Heart left ventricle (tissue), 16 donors: ENCODE measurements around the gene RBM38. TPM values are rescaled to one million over a fixed set of nuclear protein-coding genes. Genes with fewer than 3 reads are reported as not detected.
A peak's percentile ranks its signal among the peaks of the same experiment; 100 is the strongest.

Source experiments
- ATAC-seq, 4 donors: fragments of 200-7000 bp; cut with Tn5 transposase; one replicate each; pipeline ENCODE4 v1.9.1; 2020 to 2022; ENCODE audit warnings: moderate library complexity in 4 of 4, mild to moderate bottlenecking in 3 of 4, moderate number of reproducible peaks in 1 of 4
- DNase-seq, 5 donors: peaks; one replicate each; pipeline ENCODE4 v3.0.0-alpha.2; 2020
- H3K27ac ChIP-seq, 12 donors: fragments of 200-600 bp; sonication (generic) in 4 of 12; one replicate each; pipeline versions ENCODE4 v1.5.0 to v1.8.0; 2016 to 2022; ENCODE audit warnings: mild to moderate bottlenecking in 2 of 12
- H3K27me3 ChIP-seq, 9 donors: fragments of 200-600 bp; sonication (generic) in 2 of 9; one replicate each; pipeline versions ENCODE4 v1.5.1 to v1.8.0; 2016 to 2022; ENCODE audit warnings: mild to moderate bottlenecking in 3 of 9
- H3K36me3 ChIP-seq, 9 donors: fragments of 200-600 bp; sonication (generic) in 2 of 9; one replicate each; pipeline versions ENCODE4 v1.5.0 to v1.8.0; 2018 to 2022; ENCODE audit warnings: mild to moderate bottlenecking in 2 of 9
- H3K4me1 ChIP-seq, 12 donors: fragments of 200-600 bp; sonication (generic) in 4 of 12; one replicate each; pipeline versions ENCODE4 v1.5.0 to v1.8.0; 2016 to 2022; ENCODE audit warnings: mild to moderate bottlenecking in 3 of 12
- H3K4me3 ChIP-seq, 12 donors: fragments of 200-600 bp; sonication (generic) in 4 of 12; one replicate each; pipeline versions ENCODE4 v1.5.0 to v1.8.0; 2017 to 2022; ENCODE audit warnings: mild to moderate bottlenecking in 9 of 12, moderate library complexity in 4 of 12
- H3K9me3 ChIP-seq, 12 donors: fragments of 200-600 bp; sonication (generic) in 4 of 12; one replicate each; pipeline versions ENCODE4 v1.5.0 to v1.8.0; 2016 to 2022; ENCODE audit warnings: mild to moderate bottlenecking in 1 of 12
- POLR2A ChIP-seq, 2 donors: fragments of 450-650 bp; IDR thresholded peaks; one replicate each; pipeline ENCODE4 v1.6.1; 2017; ENCODE audit warnings: antibody characterized with exemption in 2 of 2, mild to moderate bottlenecking in 2 of 2, moderate library complexity in 2 of 2
- WGBS, 4 donors: extraction: QIAGEN DNeasy Blood & Tissue Kit in 2 of 4; methylation state at CpG; one replicate each; pipeline versions ENCODE4 v1.1.5 to v1.1.7; 2013 to 2018; 5-methylcytosine and 5-hydroxymethylcytosine counted together
- intact Hi-C, 10 donors: fragments of 100-400 bp; cut with DNase I; formaldehyde crosslinking; loops; one replicate each; pipeline versions ENCODE4 v1.11.1 to v1.14.2; 2022
- long read RNA-seq, 3 donors: library from polyadenylated mRNA; unstranded; transcript quantifications; one replicate each; pipeline ENCODE4 v2.0.0, GENCODE V29; 2020 to 2021
- polyA plus RNA-seq, 2 donors: library from polyadenylated mRNA; stranded (reverse); fragments of 200-250 nt; gene quantifications; one replicate each; pipeline ENCODE4 v1.2.3, GENCODE V29; 2013
- total RNA-seq, 9 donors: library from RNA; depleted of rRNA in 2 of 9; stranded (reverse); fragments of >200 nt in 2 of 9; fragmentation: NEBNext Ultra II Directional in 3 of 9; extraction: Animal tissue kit (Norgen Biotek cat#: 25700) in 3 of 9; gene quantifications; one replicate each; pipeline versions ENCODE4 v1.1.0 to v1.2.4, GENCODE V29; 2016 to 2023
- TF ChIP-seq, protein P1 (sequence below), 12 donors: fragments of 200-600 bp; sonication (generic) in 4 of 12; IDR thresholded peaks; one replicate each; pipeline versions ENCODE4 v1.5.0 to v1.8.0; 2018 to 2022; ENCODE audit warnings: antibody characterized with exemption in 12 of 12, mild to moderate bottlenecking in 5 of 12
- donor health status: ischemic (EF 13 %, LVEDD 7.1; RV severe dilation, severe dysfunction).
- donor health status: healthy with polysubstance abuse.
- donor health status: DM: no; HTN: yes; CAD: no.
- donor health status: DM: no; HTN: no; CAD: no.
- donor health status: ischemic (EF 25% LVEDD 6.9; RV normal size, moderate dysfunction).
- donor health status: ischemic (EF 25% LVEDD 5.7; RV mildly dilated, moderate dysfunction).
- donor health status: healthy.
- donor health status: DM: yes; HTN: yes; CAD: no.
- donor health status: ischemic (EF 35%, LVEDD 5.7; RV mildly dilated, moderate dysfunction).
- donor health status: nonischemic (EF 11% LVEDD 7.7; RV severe dilation, severe dysfunction).
- donor health status: DM: yes; HTN: yes; CAD: no.
- donor health status: PGD.
- donor health status: ischemic (EF 29% LVEDD 5.4; RV normal size, mild dysfunction).
- donor health status: nonischemic (EF 23%, LVEDD 6.1; RV moderate dilation, normal function).

Gene RBM38
- 10 to 100 TPM; 45.6 to 97.9 (median 62.3) TPM for total RNA-seq
- 100 to 1,000 TPM in 1 of 2 donors, 10 to 100 TPM in 1; 68.5 to 112 TPM for polyA plus RNA-seq
- long read RNA-seq, donor 1, transcript RBM38-203 (4 exons, 2,382 nt), result major isoform, 86 of 198 reads
- long read RNA-seq, donor 1, partial matches to known transcripts, result 104 of 198 reads
- long read RNA-seq, donor 1, other reads (novel, unspliced or antisense), result 7 of 198 reads
- long read RNA-seq, donor 2, transcript RBM38-203 (4 exons, 2,382 nt), result major isoform, 17 of 149 reads
- long read RNA-seq, donor 2, partial matches to known transcripts, result 117 of 149 reads
- long read RNA-seq, donor 2, other reads (novel, unspliced or antisense), result 13 of 149 reads
- long read RNA-seq, donor 3, transcript RBM38-203 (4 exons, 2,382 nt), result major isoform, 79 of 193 reads
- long read RNA-seq, donor 3, transcript RBM38-205 (3 exons, 686 nt), result minor isoform, 6 of 193 reads
- long read RNA-seq, donor 3, partial matches to known transcripts, result 102 of 193 reads
- long read RNA-seq, donor 3, other reads (novel, unspliced or antisense), result 5 of 193 reads

DNA sequence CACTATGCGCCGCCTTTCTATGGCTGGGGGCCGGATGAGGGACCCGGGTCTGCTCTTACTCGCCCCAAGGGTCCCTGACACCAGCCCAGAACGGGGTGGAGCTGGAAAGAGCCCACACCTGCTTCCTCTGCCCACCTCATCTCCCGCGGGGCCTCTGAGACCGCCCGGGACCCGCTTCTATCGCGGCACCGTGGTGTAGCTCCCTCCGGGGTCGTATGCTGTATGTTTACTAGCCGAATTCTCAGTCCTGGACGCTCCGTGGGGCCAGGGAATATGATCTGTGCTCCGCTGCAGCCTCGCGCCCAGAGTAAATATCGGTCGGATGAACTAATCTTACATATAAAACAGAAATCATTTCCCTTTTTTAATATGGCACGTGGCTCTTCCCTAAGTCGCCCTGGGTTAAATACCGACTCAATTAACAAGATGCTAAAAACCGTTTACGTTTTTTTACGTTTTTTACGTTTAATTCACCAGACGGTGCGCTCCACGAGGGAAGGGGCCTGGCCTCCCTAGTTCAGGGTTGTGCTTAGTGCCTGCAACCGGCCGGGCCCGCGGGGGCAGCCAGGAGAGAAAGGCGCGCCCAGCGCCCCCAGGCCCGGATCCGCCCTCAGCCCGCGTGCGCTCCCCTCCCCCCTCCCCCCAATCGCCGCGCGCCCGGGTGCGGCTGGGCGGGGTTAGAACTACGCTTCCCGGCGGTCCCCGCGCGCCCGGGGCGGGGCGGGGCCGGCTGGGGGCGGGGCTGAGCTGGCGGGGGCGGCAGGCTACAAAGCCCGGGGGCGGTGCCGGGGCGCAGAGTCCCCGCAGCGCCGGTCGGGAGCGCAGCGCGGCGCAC, at the start of gene RBM38:
Gene RBM38, plus strand, starts transcription at position 793 of the 835 bp plus-strand sequence. CDS start 186 bp downstream, outside the sequence.
- Histone ChIP-seq H3K27ac (peak within 1 kb of the TSS; percentile 80 to 97 (median 90)), H3K9me3 (peaks cover 0 to 5% (median 0%) of the 10 kb centered on the region in 12 donors), H3K27me3 (no peaks in the 10 kb centered on the region), H3K36me3 (peaks cover 0 to 29% (median 4%) of the 10 kb centered on the region in 9 donors), H3K4me1 (peaks cover 7 to 67% (median 49%) of the 10 kb centered on the region in 12 donors), H3K4me3 (peak within 1 kb of the TSS; percentile 63 to 94 (median 75))
- 28 to 48% (median 37%) methylated on average over 42 to 78 of the region's 78 CpGs for WGBS, 4 donors
- peak; percentile 66 to 89 (median 75) for DNase-seq
- intact Hi-C loops, result loop anchor here in 4 of 10 donors (5.0 to 10.0 kb wide), 3 partner anchors 46 to 324 kb away; partner anchors contain the start of gene PMEPA1 (in 1 of the 4)
- TF ChIP-seq, protein P1, sequence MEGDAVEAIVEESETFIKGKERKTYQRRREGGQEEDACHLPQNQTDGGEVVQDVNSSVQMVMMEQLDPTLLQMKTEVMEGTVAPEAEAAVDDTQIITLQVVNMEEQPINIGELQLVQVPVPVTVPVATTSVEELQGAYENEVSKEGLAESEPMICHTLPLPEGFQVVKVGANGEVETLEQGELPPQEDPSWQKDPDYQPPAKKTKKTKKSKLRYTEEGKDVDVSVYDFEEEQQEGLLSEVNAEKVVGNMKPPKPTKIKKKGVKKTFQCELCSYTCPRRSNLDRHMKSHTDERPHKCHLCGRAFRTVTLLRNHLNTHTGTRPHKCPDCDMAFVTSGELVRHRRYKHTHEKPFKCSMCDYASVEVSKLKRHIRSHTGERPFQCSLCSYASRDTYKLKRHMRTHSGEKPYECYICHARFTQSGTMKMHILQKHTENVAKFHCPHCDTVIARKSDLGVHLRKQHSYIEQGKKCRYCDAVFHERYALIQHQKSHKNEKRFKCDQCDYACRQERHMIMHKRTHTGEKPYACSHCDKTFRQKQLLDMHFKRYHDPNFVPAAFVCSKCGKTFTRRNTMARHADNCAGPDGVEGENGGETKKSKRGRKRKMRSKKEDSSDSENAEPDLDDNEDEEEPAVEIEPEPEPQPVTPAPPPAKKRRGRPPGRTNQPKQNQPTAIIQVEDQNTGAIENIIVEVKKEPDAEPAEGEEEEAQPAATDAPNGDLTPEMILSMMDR (IDR thresholded peaks at IDR 0.05), result no peak
- no peak for TF ChIP-seq POLR2A (IDR thresholded peaks at IDR 0.05)
- ATAC-seq, result peak; percentile 24 to 77 (median 62)

- Histone ChIP-seq H3K27ac (no peak overlapping the region), H3K4me1 (no peaks in the 10 kb centered on the region), H3K9me3 (no peaks in the 10 kb centered on the region), H3K27me3 (peaks cover 0 to 33% (median 3%) of the 10 kb centered on the region in 9 donors), H3K4me3 (no peak overlapping the region), H3K36me3 (no peaks in the 10 kb centered on the region)
- no peak for DNase-seq
- TF ChIP-seq, protein P1 (IDR thresholded peaks at IDR 0.05), result no peak
- TF ChIP-seq POLR2A (IDR thresholded peaks at IDR 0.05), result no peak
- intact Hi-C loops, result loop anchor here in 5 of 10 donors (1.0 to 10.0 kb wide), 4 partner anchors 252 to 797 kb away; no protein-coding TSS in a partner anchor
- ATAC-seq, result no peak
- WGBS, 4 donors, result 67 to 80% (median 77%) methylated on average over 2 of the region's 2 CpGs
Measured at GRCh38 chr20:57341663-57342062, 49.5 kb upstream of the RBM38 start.

- no peak for TF ChIP-seq POLR2A (IDR thresholded peaks at IDR 0.05)
- TF ChIP-seq, protein P1 (IDR thresholded peaks at IDR 0.05), result no peak
- DNase-seq (no peak), ATAC-seq (no peak)
- intact Hi-C loops, result loop anchor here in 5 of 10 donors (1.0 to 10.0 kb wide), 4 partner anchors 254 to 798 kb away; no protein-coding TSS in a partner anchor
- Histone ChIP-seq H3K27ac (no peak overlapping the region), H3K4me1 (no peaks in the 10 kb centered on the region), H3K36me3 (no peaks in the 10 kb centered on the region), H3K4me3 (no peak overlapping the region), H3K27me3 (peaks cover 0 to 21% (median 0%) of the 10 kb centered on the region in 9 donors), H3K9me3 (no peaks in the 10 kb centered on the region)
- WGBS, 4 donors, result 55 to 62% (median 57%) methylated on average over 2 of the region's 2 CpGs
Measured at GRCh38 chr20:57342829-57343228, 48.4 kb upstream of the RBM38 start.
